Heart right ventricle (tissue), 16 donors: Measurements from ENCODE around the gene CES2. TPM values are rescaled to one million over a fixed set of nuclear protein-coding genes. Genes with fewer than 3 reads are reported as not detected.
A peak's percentile ranks its signal among the peaks of the same experiment; 100 is the strongest.

Source experiments
- ATAC-seq, 8 donors: fragments of 200-7000 bp; cut with Tn5 transposase; one replicate each; pipeline ENCODE4 v1.9.1; 2020; ENCODE audit warnings: mild to moderate bottlenecking in 8 of 8, moderate library complexity in 8 of 8, moderate number of reproducible peaks in 1 of 8
- DNase-seq, 2 donors: peaks; one replicate each; pipeline ENCODE4 v3.0.0-alpha.2; 2020
- H3K27ac ChIP-seq, 10 donors: fragments of 200-600 bp; sonication (generic) in 2 of 10; one replicate each; pipeline versions ENCODE4 v1.5.0 to v1.8.0; 2020 to 2022; ENCODE audit warnings: mild to moderate bottlenecking in 3 of 10
- H3K27me3 ChIP-seq, 7 donors: fragments of 200-600 bp; one replicate each; pipeline ENCODE4 v1.8.0; 2021 to 2022; ENCODE audit warnings: mild to moderate bottlenecking in 2 of 7
- H3K36me3 ChIP-seq, 9 donors: fragments of 200-600 bp; sonication (generic) in 1 of 9; one replicate each; pipeline versions ENCODE4 v1.5.0 to v1.8.0; 2020 to 2022; ENCODE audit warnings: mild to moderate bottlenecking in 2 of 9
- H3K4me1 ChIP-seq, 9 donors: fragments of 200-600 bp; sonication (generic) in 1 of 9; one replicate each; pipeline versions ENCODE4 v1.5.0 to v1.8.0; 2020 to 2022; ENCODE audit warnings: mild to moderate bottlenecking in 4 of 9
- H3K4me3 ChIP-seq, 10 donors: fragments of 200-600 bp; sonication (generic) in 2 of 10; one replicate each; pipeline versions ENCODE4 v1.5.0 to v1.8.0; 2020 to 2022; ENCODE audit warnings: mild to moderate bottlenecking in 7 of 10, moderate library complexity in 2 of 10
- H3K9me3 ChIP-seq, 11 donors: fragments of 200-600 bp in 10 of 11; sonication (generic) in 2 of 11; one replicate each; pipeline versions ENCODE4 v1.5.0 to v1.8.0; 2013 to 2022; ENCODE audit warnings: mild to moderate bottlenecking in 2 of 11, control low read depth in 1 of 11, moderate library complexity in 1 of 11
- WGBS, 2 donors: extraction: QIAGEN DNeasy Blood & Tissue Kit; methylation state at CpG; one replicate each; pipeline ENCODE4 v1.1.7; 2013; ENCODE audit warnings: inconsistent platforms in 1 of 2; 5-methylcytosine and 5-hydroxymethylcytosine counted together
- intact Hi-C, 10 donors: fragments of 100-400 bp; cut with DNase I; formaldehyde crosslinking; loops; one replicate each; pipeline versions ENCODE4 v1.11.1 to v1.14.2; 2022
- polyA plus RNA-seq, 2 donors: library from polyadenylated mRNA; stranded (reverse); fragments of 200-250 nt; gene quantifications; one replicate each; pipeline ENCODE4 v1.2.3, GENCODE V29; 2013
- total RNA-seq, 10 donors: library from RNA; stranded (reverse); fragmentation: NEBNext Ultra II Directional in 3 of 10; extraction: Animal tissue kit (Norgen Biotek cat#: 25700) in 3 of 10; gene quantifications; one replicate each; pipeline versions ENCODE4 v1.2.1 to v1.2.4, GENCODE V29; 2021 to 2023
- TF ChIP-seq, protein P1 (sequence below), 9 donors: fragments of 200-600 bp; sonication (generic) in 2 of 9; IDR thresholded peaks; one replicate each; pipeline versions ENCODE4 v1.5.0 to v1.8.0; 2021 to 2022; ENCODE audit warnings: antibody characterized with exemption in 9 of 9, mild to moderate bottlenecking in 5 of 9, moderate library complexity in 1 of 9
- donor health status: Arrhythmogenic right ventricular cardiomyopathy.
- donor health status: ischemic (EF 13 %, LVEDD 7.1; RV severe dilation, severe dysfunction).
- donor health status: healthy with polysubstance abuse.
- donor health status: DM: no; HTN: yes; CAD: no.
- donor health status: DM: no; HTN: no; CAD: no.
- donor health status: ischemic (EF 25% LVEDD 6.9; RV normal size, moderate dysfunction).
- donor health status: ischemic (EF 25% LVEDD 5.7; RV mildly dilated, moderate dysfunction).
- donor health status: healthy.
- donor health status: DM: yes; HTN: yes; CAD: no.
- donor health status: Ischemic cardiomyopathy.
- donor health status: ischemic (EF 35%, LVEDD 5.7; RV mildly dilated, moderate dysfunction).
- donor health status: nonischemic (EF 11% LVEDD 7.7; RV severe dilation, severe dysfunction).
- donor health status: DM: yes; HTN: yes; CAD: no.
- donor health status: PGD.
- donor health status: ischemic (EF 29% LVEDD 5.4; RV normal size, mild dysfunction).
- donor health status: nonischemic (EF 23%, LVEDD 6.1; RV moderate dilation, normal function).

The CES2 gene
- total and polyA plus RNA-seq, 12 donors = 25.1 to 194 (median 81.5) TPM

DNA sequence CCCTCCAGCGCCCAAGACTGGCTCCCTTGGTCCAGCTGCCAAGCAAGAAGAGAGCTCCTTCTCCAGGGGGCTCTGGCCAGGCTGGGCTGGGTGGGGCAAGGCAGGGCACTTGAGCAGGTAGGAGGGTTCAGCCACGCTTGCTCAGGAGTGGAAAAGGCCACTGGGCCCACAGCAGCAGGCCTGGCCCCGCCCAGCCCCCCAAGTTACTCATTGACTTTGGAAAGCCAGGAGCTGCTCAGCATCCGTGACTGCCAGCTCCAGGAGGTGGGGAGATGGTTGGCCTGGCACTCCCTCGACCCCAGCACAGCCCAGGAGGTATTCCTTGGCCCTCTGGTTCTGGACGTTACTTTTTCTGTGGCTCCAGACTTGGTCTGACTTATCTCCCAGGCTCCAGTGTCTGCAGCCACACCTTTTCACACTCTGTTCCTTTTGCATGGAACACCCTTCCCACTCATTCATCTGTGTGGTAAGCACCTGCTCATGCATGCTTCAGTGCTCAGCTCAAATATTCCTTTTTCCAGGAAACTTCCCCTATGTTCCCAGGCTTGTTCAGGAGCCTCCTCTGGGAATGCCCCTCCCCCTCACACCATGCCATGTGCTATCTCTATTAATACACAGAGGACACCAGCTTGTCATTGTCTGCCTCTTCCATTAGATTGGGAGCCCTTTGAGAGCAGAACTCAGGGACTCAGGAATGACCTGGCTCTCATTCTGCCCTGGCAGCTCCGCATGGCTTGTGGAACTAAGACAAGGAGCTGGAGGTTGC lies 16.3 kb upstream of the CES2 start, which contains the start of gene CDH16:
Gene CDH16, minus strand, starts transcription at position 83 of the 766 bp plus-strand sequence. CDS start 820 bp downstream, outside the sequence.
- Histone ChIP-seq H3K9me3 (no peaks in the 10 kb centered on the region), H3K27ac (peak within 1 kb of the TSS; percentile 44 to 97 (median 84)), H3K27me3 (peaks cover 0 to 36% (median 13%) of the 10 kb centered on the region in 7 donors), H3K4me1 (peaks cover 3 to 52% (median 24%) of the 10 kb centered on the region in 9 donors), H3K36me3 (peaks cover 0 to 12% (median 0%) of the 10 kb centered on the region in 9 donors), H3K4me3 (no peak within 1 kb of the TSS)
- DNase-seq (no peak), ATAC-seq (peak in 6 of 8 donors; percentile 3 to 26 (median 10))
- WGBS, 2 donors = 61 to 68% methylated on average over 7 of the region's 7 CpGs
- TF ChIP-seq, protein P1, sequence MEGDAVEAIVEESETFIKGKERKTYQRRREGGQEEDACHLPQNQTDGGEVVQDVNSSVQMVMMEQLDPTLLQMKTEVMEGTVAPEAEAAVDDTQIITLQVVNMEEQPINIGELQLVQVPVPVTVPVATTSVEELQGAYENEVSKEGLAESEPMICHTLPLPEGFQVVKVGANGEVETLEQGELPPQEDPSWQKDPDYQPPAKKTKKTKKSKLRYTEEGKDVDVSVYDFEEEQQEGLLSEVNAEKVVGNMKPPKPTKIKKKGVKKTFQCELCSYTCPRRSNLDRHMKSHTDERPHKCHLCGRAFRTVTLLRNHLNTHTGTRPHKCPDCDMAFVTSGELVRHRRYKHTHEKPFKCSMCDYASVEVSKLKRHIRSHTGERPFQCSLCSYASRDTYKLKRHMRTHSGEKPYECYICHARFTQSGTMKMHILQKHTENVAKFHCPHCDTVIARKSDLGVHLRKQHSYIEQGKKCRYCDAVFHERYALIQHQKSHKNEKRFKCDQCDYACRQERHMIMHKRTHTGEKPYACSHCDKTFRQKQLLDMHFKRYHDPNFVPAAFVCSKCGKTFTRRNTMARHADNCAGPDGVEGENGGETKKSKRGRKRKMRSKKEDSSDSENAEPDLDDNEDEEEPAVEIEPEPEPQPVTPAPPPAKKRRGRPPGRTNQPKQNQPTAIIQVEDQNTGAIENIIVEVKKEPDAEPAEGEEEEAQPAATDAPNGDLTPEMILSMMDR (IDR thresholded peaks at IDR 0.05) = no peak
- intact Hi-C loops = no loop called here

DNA sequence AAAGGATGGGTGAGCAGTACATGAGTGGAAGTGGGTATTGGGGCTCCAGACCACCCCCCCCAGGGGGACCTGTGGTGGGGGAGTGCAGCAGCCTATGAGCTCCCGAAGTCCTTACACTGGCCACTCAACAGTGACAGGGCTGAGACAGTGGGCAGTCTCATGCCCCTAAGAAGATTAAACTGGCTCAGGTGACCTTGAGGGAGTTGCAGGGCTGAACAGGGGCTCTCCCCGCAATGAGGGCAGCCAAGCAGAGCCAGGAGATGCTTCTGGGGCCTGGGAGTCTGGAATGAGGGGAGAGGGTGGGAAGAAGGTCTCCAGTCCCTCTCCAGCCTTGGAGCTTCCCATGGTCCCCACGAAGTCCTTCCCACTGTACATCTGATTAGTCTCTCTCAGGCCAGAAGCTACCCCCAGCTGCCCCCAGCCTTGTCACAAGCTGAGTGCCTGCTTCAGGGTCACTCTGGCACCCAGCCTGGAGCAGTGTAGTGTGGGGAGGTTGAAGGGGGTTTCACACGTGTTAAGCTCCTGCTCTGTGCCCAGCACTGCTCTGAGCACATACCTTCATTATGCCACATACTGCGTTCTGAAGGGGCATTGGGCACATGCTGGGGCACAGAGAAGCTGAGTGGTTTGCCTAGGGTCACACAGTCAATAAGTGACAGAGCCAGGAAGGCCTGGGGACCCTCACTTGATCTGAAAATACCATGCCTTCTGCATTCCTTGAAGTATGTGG lies 15.6 kb upstream of the CES2 start:
- intact Hi-C loops = no loop called here
- no peak for DNase-seq
- WGBS, 2 donors = 43 to 49% methylated on average over 5 of the region's 5 CpGs

DNA sequence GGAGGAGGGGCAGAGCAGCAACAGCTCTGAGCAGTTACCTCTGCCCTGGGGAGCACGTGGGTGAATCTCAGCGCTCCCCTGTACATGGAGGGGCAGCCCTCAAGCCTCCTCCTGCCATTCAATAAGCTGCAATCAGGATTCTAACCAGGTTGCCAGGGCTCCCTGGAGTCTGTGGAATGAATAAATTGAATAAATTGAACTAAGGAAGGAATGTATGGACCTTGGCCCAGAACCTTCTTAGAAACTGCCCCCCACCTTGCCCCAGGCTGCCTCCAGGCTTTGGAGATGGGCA lies 15.1 kb upstream of the CES2 start:
- Histone ChIP-seq H3K27ac (peak overlapping the region; percentile 44 to 97 (median 84)), H3K27me3 (peaks cover 0 to 49% (median 21%) of the 10 kb centered on the region in 7 donors), H3K4me1 (peaks cover 7 to 61% (median 24%) of the 10 kb centered on the region in 9 donors), H3K36me3 (peaks cover 0 to 14% (median 0%) of the 10 kb centered on the region in 9 donors), H3K4me3 (no peak overlapping the region), H3K9me3 (no peaks in the 10 kb centered on the region)
- intact Hi-C loops = no loop called here
- TF ChIP-seq, protein P1 (IDR thresholded peaks at IDR 0.05) = no peak
- DNase-seq (no peak), ATAC-seq (peak in 3 of 8 donors; percentile 0 to 21 (median 2))
- WGBS, 2 donors = 26 to 56% methylated on average over 2 of the region's 2 CpGs

More for the DNA sequence above, 15.6 kb upstream of the CES2 start:
- H3K9me3 ChIP-seq = no peaks in the 10 kb centered on the region
- peaks cover 5 to 59% (median 24%) of the 10 kb centered on the region in 9 donors for H3K4me1 ChIP-seq
- no peak overlapping the region for H3K4me3 ChIP-seq
- peaks cover 0 to 44% (median 21%) of the 10 kb centered on the region in 7 donors for H3K27me3 ChIP-seq
- ATAC-seq = peak in 5 of 8 donors; percentile 5 to 19 (median 7)
- peaks cover 0 to 14% (median 0%) of the 10 kb centered on the region in 9 donors for H3K36me3 ChIP-seq
- peak overlapping the region; percentile 44 to 97 (median 84) for H3K27ac ChIP-seq
- TF ChIP-seq, protein P1 (IDR thresholded peaks at IDR 0.05) = no peak
